HTERT RPE-1 (cell line): ENCODE measurements around the gene DYNLRB2.

ENCODE experiments used
- in situ Hi-C: fragments of 300-500 bp; cut with MboI; formaldehyde crosslinking; loops from 4 replicates; pipeline ENCODE4 v1.14.3; 2020; ENCODE audit warnings: low sequenced_read_pairs

The DYNLRB2 gene

DNA sequence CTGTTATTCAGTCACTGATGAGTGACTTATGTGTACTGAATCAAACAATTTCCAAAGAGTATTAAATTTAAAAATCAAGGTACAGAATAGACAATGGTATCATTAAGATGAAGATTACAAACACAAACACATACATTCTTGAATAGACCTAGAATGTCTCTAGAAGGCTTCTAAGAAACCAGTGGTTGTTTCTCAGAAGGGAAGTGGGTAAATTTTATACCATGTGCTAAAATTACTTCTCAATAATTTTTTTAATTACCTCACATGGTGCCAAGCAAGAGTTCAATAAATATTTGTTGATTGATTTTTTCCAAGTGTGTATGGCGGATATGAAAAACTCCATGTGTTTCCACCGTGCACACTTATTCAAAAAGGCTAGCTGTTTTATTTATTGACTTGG is 6.4 kb downstream of the DYNLRB2 start:
- in situ Hi-C loops, result no loop called here

DNA sequence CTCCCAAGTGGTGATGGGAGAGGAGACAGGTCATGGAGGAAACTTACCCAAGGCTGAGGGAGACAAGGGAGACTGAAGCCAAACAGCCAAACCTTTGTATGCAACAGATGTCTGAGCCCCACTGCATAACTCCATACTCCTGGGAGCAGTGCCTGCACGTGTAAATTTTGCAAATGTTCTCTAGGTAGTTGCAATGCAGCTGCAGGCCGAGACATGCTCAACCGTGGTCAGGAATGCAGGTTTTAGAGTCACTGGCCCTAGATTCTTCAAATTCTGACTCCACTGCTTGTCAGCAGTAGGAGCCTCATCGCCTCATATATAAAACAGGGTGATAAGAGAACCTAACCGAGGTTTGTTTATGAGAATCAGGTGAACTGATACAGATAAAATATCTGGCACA is 11.5 kb downstream of the DYNLRB2 start:
- in situ Hi-C loops, result no loop called here

DNA sequence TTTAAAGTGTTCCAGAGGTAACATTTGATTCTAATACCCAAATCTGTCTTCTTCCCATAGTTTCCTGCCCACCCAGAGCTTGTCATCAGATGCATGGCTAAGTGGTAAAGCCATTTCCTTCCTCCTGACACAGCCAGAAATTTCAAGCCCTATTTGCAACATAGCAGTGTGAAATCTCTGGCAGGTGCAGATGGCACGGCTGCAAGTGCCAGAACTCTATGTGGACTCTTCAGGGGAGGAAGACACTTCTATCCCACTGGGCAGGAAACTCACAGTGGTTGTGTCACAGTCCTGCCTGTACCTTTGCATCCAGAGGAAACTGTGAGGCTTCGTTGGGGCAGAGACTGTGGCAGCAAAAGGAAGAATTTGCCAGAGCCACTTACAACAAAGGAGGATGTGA is 13.2 kb downstream of the DYNLRB2 start:
- in situ Hi-C loops, result no loop called here

DNA sequence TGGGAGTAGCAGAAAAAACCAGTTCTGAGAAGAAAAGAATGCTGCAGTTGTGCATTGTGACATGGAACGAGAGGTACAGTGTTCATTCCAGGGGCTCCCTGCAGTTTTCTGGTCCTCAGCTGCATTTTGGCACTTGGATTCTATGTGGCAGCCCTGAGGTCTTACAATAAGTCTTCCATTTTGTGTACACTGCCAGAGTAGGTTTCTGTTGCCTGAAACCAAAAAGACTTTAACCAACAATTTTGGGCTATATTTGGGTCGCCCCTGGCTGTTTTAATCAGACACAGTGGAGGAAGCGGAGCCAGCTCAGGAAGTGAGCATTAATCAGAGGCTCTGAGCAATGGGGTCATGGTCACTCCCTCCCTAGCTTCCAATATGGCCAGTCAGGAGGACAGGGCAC is 15.7 kb downstream of the DYNLRB2 start:
- in situ Hi-C loops, result no loop called here

DNA sequence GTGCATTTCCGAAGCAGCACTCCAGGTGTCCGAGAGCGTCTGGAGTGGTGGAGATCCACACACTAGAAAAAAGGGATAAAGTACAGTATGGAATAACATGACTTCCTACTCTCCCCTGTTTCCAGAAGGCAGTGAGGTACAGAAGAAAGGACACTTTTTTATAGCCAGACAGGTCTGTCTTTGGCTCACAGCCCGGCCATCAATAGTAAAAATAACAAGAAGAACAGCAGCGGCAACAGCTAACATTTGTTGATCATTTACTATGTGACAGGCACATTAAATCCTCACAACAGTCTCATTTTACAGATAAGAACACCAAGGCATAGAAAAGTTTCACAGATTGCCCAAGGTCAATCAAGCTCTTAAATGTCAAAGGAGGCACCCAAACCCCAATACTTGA is 16.2 kb downstream of the DYNLRB2 start:
- in situ Hi-C loops, result no loop called here

DNA sequence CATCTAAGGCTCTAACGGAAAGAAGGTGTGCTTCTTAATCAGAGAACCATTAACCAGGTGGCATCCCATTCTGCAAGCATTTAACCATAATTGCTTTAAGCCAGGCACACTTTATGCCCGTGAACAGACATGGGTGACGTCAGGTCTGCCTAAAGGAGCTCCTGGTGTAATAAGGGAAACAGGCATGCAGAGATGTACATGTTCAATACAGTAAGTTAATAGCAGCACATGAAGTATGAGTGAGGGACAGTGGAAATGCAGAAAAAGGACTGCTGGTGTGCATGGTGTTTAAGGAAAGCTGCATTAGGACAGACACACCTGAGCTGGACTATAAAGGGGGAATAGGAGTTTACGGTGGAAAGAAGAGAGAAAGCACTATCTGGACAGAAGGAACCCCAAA is 18.6 kb downstream of the DYNLRB2 start:
- in situ Hi-C loops, result no loop called here

DNA sequence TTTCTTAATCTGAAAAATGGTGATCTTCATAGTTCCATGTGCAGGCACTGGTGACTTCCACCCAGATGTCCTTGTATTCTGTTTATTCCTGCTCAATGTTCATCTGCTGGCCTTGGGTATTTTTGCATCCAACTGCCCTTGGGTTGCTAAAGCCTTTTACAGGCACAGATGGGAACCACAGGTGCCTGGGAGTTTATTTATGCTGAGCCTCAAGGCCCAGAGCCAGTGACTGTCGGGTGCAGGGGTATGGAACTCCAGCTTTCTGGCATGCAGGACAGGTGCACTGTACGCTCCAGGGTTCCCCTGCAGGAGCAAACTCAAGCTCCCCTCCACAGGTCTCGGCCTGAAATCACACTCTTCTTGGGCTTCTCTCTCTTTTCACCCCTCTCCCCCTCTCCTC is 22.3 kb downstream of the DYNLRB2 start:
- in situ Hi-C loops, result no loop called here

DNA sequence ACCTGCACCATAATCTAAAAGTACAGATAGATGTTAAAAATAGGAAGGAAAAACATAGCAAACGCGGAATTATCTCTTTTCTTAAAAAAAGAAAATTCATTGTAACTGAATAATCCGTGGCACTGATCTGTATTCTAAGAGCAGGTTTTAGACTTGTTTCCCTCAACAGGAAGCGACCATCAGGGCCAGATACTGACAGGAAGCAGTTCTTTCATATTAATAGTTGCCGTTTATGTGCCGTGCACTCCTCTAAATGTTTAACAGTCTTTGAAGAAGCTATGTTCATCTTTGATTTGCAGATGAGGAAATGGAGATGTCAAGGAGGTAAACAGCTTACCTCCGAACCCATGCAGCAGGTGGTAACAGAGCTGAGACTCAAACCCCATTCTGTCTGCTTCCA is 23.6 kb downstream of the DYNLRB2 start:
- in situ Hi-C loops, result no loop called here

DNA sequence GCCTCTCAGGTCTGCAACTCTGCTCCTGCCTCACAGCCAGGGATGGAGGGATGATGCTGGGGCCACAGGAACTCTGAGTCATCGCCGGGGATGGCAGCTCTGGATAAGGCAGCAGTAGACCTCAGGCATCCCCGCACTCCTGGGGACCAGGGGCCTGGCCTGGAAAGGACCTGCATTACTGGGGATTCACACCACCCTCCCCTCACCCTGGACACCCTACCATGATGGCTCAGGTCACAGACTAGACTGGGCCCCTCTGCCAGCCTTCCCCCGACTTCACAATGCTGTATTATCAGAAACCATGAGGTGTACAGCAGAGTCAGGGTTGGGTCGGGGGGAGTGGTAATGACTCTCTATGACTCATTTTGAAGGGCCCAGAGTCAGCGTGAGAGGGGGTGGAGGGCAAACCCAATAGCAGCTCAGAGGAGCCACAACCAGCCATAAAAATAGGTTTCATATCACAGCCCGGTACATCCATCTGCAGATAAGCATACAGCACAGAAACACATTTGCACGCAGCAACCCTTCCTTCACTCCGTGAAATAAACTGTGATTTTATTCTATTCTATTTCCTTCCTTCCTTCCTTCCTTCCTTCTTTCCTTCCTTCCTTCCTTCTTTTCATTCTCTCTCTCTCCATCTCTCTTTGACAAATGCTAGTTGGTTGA is 28.8 kb downstream of the DYNLRB2 start:
- in situ Hi-C loops, result no loop called here

DNA sequence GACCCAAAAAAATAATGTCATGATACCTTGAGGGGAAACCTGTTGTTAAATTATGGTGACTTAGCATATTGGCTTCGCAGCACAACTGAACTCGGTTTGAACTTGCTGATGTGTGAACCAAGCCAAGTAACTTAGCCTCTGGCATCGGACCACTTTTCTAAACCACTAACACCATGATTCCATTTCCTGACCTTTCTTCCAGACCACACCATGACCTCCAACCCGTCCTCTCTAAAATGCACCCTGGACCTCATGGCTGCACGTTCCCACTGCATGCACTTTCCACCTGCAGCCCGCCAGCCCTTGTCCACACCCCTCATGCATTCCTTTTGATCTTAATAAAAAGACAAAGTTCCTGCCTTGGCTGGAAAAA is 29.3 kb downstream of the DYNLRB2 start:
- in situ Hi-C loops, result no loop called here

DNA sequence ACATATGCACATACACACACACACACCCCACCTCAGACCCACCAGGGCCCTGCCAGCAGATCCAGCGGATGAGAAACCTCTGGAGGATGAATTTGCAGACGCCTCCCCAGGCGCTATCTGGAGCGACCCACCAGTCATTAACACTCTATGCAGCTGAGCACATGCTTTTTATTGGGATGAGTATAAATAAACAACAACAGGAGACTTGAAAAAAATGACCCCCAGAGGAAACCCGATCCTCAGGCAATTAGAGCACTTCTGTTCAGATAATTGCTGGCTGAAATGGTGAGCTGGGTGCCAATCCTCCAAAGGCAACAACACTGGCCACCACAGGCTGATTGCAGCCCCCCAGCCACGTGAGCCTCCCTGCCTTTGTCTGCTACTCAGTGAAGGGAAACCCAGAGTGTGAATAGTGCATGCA is 32.9 kb downstream of the DYNLRB2 start:
- in situ Hi-C loops, result no loop called here

DNA sequence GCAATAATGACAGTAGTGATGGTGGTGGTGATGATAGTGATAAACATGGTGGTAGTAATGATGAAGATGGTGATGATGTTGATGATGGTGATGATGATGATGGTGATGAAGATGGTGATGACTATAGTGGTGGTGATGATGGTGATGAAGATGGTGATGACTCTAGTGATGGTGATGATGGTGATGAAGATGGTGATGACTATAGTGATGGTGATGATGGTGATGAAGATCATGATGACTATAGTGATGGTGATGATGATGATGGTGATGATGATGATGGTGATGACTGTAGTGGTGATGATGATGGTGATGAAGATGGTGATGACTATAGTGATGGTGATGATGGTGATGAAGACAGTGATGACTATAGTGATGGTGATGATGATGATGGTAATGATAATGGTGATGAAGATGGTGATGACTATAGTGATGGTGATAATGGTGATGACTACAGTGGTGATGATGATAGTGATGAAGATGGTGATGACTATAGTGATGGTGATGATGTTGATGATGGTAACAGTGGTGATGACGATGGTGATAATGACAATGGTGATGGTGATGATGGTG is 35.6 kb downstream of the DYNLRB2 start:
- in situ Hi-C loops, result no loop called here

DNA sequence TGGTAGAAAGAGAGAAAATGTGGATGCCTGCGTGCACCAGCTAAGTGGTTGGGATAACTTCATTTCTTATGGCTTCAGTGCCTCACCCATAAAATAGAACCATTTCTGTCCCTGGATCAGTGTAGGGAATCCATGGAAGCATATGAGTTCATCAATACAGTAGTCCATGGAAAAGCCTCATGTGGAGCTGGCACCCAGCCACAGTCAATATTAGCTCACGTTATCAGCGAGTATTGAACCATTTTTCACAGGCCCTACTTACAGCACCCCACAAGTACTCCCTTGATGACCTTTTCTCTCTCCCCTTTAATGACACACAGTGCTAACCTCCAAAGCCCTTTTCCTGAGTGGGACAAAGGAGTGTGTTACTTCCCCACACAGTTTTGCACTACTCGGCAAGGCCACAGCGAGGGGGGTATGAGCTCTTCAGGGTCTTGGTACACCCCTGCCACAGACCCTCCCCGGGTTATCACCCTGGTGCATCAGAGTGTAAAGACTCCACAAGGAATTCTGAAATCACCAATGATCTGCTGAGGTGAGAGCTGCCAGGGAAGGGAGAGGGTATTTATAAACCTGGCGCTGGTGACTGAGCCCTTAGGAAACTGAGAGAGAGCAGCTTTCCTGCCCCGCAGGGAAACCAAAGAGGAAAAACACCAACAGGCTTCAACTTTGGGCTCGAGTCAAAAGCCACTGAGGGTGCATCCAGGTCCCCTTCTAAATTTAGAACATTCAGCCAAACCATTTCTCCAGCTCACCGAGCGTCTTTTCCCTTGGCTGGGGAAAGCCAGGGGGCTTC is 36.9 kb downstream of the DYNLRB2 start:
- in situ Hi-C loops, result no loop called here

DNA sequence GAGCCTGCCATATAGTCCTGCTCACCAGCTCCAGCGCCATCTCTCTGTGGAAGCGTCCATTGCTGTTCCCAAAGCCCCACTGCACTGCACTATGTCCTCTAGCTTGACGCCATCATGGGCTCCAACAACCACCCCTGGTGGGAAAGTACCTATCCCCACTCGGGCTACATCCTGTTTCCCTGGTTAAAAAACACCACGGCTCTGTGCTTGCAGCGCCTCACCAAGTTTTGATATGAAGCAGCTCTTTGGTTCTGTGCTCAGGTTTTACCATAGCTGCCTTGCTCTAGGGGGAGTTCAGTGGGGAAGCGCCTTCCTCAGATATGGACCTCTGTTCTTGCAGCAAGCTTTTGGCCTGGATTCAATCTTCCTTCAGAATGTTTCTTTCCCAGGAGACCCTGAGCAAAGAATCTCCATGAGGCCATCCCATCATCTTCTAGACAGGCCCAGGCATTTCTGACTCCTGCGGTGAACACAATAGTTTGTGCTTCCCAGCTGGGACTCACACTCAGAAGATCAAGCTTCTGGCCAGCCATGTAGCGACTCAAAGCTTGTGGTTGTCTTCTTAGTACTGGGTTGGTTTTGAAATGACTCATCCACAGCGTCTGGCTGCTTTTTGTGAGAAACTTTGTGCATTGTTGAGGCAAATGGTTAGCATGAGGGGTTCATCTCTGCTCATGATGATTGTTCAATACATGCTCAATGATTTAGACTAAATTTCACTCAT is 39.5 kb downstream of the DYNLRB2 start:
- in situ Hi-C loops, result no loop called here

DNA sequence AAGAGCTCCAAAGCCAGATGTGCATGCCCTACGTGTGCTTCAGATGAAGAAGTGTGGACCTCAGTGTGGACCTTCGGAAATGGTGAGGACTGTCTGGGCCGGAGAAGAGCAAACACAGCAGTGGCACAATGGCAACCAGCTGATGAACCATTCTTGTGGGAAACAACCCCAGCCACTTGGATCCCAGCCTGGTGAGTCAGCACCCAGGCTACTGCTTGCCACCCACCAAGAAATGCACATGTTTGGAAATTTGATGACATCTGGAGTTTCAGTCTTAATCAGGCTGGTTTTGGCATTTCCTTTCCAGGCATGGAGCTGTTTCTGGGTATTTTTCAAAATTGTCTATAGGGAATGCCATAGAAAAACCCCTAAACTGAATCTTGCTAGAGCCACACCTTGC is 42.7 kb downstream of the DYNLRB2 start:
- in situ Hi-C loops, result no loop called here

DNA sequence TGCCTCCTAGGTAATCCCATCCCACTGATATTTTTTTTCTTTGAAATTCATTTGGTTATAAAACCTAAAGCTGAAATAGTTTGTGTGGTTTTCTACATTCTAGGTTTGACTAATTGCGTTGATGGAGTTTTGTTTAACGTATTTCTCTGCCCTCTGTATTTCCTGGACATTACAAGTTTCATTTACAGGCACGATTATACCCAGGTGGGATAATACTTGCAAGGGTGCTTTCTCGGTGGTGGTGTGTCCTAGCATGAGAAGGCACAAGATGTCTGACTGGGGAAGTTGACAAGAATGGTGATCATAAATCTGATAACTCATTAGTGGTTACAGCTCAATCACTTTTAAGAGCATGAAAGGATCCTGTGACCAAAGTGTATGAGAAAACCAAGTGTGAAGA is 45.0 kb downstream of the DYNLRB2 start:
- in situ Hi-C loops, result no loop called here

DNA sequence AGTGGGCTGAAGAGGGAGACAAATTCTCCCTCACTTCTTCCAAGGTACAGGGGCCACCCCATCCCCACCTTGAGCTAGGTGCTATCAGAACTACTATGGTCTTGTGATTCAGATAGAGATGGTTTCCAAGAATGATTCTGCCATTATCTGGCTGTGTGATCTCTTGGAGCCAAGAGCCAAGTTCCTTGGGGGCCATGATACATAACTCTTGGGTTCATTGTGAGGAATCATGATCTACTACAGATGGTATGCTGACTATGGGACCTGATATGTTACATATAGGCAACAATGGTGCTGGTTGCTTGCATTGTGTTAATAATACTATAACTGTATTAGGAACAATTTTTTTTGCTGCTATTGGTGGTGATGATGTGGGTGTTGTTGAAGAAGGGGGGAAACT is 45.7 kb downstream of the DYNLRB2 start:
- in situ Hi-C loops, result no loop called here

DNA sequence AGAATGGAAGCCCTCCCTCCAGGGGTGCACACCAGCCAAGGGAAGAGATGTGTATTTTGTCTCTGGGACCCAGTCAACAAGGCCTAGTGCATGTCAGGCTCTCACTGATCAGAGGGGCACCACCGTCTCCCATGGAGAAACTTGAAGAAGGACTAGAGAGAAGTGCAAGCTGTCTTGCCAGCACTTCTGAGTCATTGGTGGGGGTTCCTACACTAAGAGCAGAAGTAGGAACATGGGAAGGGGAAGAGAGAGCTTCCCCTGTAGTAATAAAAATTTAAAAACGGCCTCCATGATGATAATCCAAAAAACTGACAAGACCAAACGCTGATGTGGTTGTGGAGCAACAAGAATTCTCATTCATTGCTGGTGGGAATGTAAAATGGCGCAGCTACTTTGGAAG is 46.3 kb downstream of the DYNLRB2 start:
- in situ Hi-C loops, result no loop called here

DNA sequence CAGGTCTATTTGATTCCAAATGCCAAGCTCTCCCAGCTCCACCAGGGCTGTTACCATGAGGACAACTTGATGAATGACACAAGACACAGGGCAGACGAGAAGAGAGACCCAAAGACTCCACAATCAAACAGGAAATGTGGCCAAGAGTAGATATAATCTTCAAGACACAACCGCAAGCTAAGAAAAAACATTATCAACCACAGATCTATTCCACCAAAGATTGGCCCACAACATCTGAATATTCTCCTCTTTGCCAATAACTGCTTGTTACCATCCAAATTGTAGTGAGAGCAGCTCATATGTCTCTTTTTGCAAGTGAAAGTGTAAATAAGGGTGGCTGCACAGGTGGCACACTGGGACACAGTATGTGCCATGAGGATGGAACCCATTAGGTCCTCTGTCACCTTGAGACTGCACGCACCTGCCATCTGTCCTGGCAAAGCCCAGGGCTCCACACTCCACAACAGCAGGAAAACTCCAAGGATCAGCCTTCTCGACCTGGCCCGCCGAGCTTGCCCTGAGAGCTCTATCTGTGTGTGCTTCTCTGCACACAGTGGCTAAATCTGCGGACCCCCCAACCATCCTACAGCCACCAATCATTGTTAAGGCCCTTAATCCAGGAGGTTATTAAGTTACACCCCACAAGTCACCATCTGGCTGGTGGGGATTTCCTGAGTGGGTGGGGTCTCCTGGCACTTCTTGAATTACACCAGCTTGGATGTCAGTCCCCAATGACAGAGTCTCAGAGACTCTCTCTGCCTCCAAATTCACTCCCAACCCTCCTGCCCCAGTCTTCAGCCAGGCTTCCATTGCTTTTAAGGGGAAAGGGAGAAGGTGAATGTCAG is 50.5 kb downstream of the DYNLRB2 start:
- in situ Hi-C loops, result no loop called here

DNA sequence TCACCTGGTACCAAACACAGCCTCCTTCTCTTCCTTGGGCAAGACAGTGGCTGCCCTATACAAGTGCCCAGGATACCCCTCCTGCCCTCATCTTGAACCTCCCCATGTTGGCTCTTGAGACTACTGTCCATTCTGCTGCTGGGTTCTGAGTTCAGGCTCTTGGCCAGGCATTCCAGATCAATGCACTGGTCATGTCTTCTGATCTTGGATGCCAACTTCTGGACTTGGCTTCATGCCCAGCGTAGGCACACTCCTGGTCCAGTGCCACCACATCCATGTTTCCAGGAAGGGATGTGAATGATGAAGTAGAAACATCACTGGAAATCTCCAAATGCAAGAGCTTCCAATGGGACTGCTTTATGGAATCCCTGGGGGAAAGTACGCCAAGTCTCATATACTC is 51.5 kb downstream of the DYNLRB2 start:
- in situ Hi-C loops, result no loop called here

DNA sequence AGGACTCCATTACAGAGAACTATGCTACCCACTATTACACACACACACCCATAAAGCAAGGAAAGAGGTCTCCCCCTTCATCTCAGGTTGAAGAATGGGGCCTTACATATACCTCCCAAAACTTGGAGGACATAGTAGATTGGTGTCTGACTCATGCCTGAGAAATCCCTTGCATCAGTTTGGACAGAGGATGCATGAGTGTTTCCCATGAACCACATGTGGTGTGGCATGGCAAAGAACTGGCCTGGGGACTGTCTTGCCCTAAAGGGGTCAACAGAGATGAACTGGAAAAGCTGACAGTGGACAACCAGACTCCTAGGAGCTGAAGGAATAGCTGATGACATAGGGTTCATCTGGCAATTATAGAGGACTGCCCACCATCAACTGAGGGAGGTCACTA is 54.0 kb downstream of the DYNLRB2 start:
- in situ Hi-C loops, result no loop called here
